Naive thymus-derived CD4-positive, alpha-beta T cell (primary cell): ENCODE measurements around the gene CARS2. TPM values are rescaled to one million over a fixed set of nuclear protein-coding genes. Genes with fewer than 3 reads are reported as not detected.

ENCODE experiments used
- ATAC-seq: fragments of 150-1000 bp; cut with Tn5 transposase; 2 replicates; pipeline ENCODE4 v1.10.0; 2021; ENCODE audit warnings: mild to moderate bottlenecking, moderate library complexity
- CTCF ChIA-PET: fragments of 350-600 bp; sonication (Branson Sonifier 250); formaldehyde crosslinking; loops from one replicate; lab custom pipeline; 2021; ENCODE audit warnings: antibody characterized with exemption; lab: Charles Lee
- POLR2A ChIA-PET: fragments of 350-600 bp; sonication (Branson Sonifier 250); formaldehyde crosslinking; loops from one replicate; lab custom pipeline; 2021; ENCODE audit warnings: antibody characterized with exemption, inconsistent platforms; lab: Charles Lee
- DNase-seq, 9 donors: peaks; one replicate each; pipeline versions ENCODE4 v3.0.0 to v3.0.0-alpha.2; 2020 to 2022; ENCODE audit warnings: mixed read lengths in 1 of 9
- H3K27ac ChIP-seq: one replicate; pipeline ENCODE4 v1.7.0; 2013; ENCODE audit warnings: mild to moderate bottlenecking, low read depth, low read length, moderate library complexity
- H3K27me3 ChIP-seq, 2 donors: one replicate each; pipeline ENCODE4 v1.7.0; 2013; ENCODE audit warnings: low read length in 2 of 2, mild to moderate bottlenecking in 2 of 2, moderate library complexity in 2 of 2; ENCODE audit not compliant: control insufficient read depth in 2 of 2, insufficient read depth in 2 of 2
- H3K36me3 ChIP-seq, 3 experiments: 1 replicate in 2 of 3; 2 replicates in 1 of 3; pipeline ENCODE4 v1.7.0; 2013; ENCODE audit warnings: low read length in 3 of 3, mild to moderate bottlenecking in 3 of 3, moderate library complexity in 1 of 3; ENCODE audit not compliant: insufficient read depth in 3 of 3, control insufficient read depth in 2 of 3
- H3K4me1 ChIP-seq, 2 donors: one replicate each; pipeline ENCODE4 v1.7.0; 2013; ENCODE audit warnings: low read length in 2 of 2, mild to moderate bottlenecking in 2 of 2, moderate library complexity in 1 of 2; ENCODE audit not compliant: control insufficient read depth in 2 of 2, insufficient read depth in 2 of 2
- H3K4me3 ChIP-seq: 2 replicates; pipeline ENCODE4 v1.7.0; 2013; ENCODE audit warnings: mild to moderate bottlenecking, low read length
- H3K9me3 ChIP-seq, 3 experiments: 1 replicate in 2 of 3; 2 replicates in 1 of 3; pipeline ENCODE4 v1.7.0; 2013; ENCODE audit warnings: low read length in 3 of 3; ENCODE audit not compliant: control insufficient read depth in 2 of 3
- H3K27ac Mint-ChIP-seq, 9 donors: one replicate each; pipeline ENCODE4 v1.8.0; 2020 to 2022; ENCODE audit warnings: mixed read lengths in 9 of 9, mild to moderate bottlenecking in 8 of 9, moderate library complexity in 5 of 9, inconsistent platforms in 2 of 9
- H3K27me3 Mint-ChIP-seq, 5 donors: one replicate each; pipeline ENCODE4 v1.8.0; 2021 to 2022; ENCODE audit warnings: mixed read lengths in 5 of 5, mild to moderate bottlenecking in 1 of 5
- H3K36me3 Mint-ChIP-seq, 5 donors: one replicate each; pipeline ENCODE4 v1.8.0; 2020 to 2022; ENCODE audit warnings: mixed read lengths in 5 of 5, mild to moderate bottlenecking in 3 of 5, inconsistent platforms in 1 of 5
- H3K4me1 Mint-ChIP-seq, 7 donors: one replicate each; pipeline ENCODE4 v1.8.0; 2020 to 2022; ENCODE audit warnings: mixed read lengths in 7 of 7, mild to moderate bottlenecking in 3 of 7, inconsistent platforms in 1 of 7
- H3K4me3 Mint-ChIP-seq, 10 donors: one replicate each; pipeline ENCODE4 v1.8.0; 2020 to 2022; ENCODE audit warnings: mild to moderate bottlenecking in 10 of 10, mixed read lengths in 10 of 10, moderate library complexity in 6 of 10, inconsistent platforms in 2 of 10
- H3K9me3 Mint-ChIP-seq, 11 donors: one replicate each; pipeline ENCODE4 v1.8.0; 2020 to 2022; ENCODE audit warnings: mixed read lengths in 11 of 11, mild to moderate bottlenecking in 4 of 11, inconsistent platforms in 1 of 11, moderate library complexity in 1 of 11
- intact Hi-C, 2 donors: fragments of 100-400 bp; cut with micrococcal nuclease; formaldehyde crosslinking; loops; one replicate each; pipeline ENCODE4 v1.15.1; 2023
- polyA plus RNA-seq, 2 donors: library from polyadenylated mRNA; unstranded; fragments of 300-500 nt; fragmentation: Illumina TruSeq; gene quantifications; one replicate each; pipeline ENCODE4 v1.2.3, GENCODE V29; 2021
- total RNA-seq, 6 experiments: library from RNA in 5 of 6; stranded (reverse) in 5 of 6; gene quantifications; 1 replicate in 5 of 6; 2 replicates in 1 of 6; pipeline ENCODE4 v1.2.3 and lab custom pipeline; 2021 to 2026

The CARS2 gene
- total and polyA plus RNA-seq, 7 experiments from 2014 or later = 28.6 to 106 (median 85.8) TPM

DNA sequence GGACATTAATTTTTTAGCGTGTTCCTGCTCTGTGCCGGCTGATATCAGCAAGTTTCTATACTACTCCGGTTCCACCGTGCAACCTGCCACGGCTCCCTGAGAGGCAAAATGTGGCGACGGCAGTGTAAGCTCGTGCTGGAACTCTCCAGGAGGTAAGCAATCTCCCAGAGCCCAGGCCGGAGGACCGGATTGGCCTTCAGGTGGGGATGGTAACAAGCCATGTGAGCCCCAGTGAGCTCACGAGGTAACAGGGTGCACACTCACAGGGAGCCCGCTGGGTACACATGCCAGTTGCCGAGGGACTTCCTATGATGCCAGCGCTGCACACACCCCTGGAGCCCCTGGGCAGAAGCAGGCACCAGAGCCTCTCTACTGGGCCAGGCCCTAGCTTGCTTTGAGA is 52.1 kb downstream of the CARS2 start:
- ChIA-PET CTCF (no interaction called here), POLR2A (no interaction called here)
- intact Hi-C loops = no loop called here
- Mint-ChIP-seq H3K36me3 (peaks cover 5 to 30% (median 19%) of the 10 kb centered on the region in 5 donors), H3K9me3 (peaks cover 0 to 6% (median 0%) of the 10 kb centered on the region in 11 donors), H3K27me3 (no peaks in the 10 kb centered on the region), H3K4me1 (peaks cover 14 to 31% (median 18%) of the 10 kb centered on the region in 7 donors), H3K4me3 (no peak overlapping the region), H3K27ac (no peak overlapping the region)
- no peak for DNase-seq
- no peak overlapping the region for H3K4me3 ChIP-seq
- peaks cover 6 to 9% of the 10 kb centered on the region in 2 donors for H3K4me1 ChIP-seq
- H3K9me3 ChIP-seq = no peaks in the 10 kb centered on the region
- no peaks in the 10 kb centered on the region for H3K27me3 ChIP-seq
- no peak for ATAC-seq
- H3K27ac ChIP-seq = no peak overlapping the region
- H3K36me3 ChIP-seq = peaks cover 0 to 70% (median 5%) of the 10 kb centered on the region in 3 experiments

DNA sequence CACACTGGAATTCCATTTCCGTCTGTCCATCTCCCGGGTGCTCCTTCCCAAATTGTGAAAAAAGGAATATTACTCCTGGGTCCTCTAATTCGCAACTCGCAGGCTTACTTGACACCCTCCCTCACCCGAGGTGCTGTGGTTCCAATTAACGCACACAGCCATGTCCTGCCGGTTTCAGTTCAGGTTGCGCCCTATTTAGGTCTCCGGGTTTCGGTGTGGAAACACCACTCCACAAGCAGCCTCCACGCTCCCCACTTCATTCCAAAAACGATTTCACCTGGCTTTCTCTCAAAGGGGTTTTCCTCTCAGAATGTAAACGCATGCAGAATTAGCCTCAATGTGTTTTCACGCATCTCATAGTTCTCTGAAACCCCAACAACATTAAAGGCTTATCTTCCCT is 52.6 kb downstream of the CARS2 start:
- peaks cover 5 to 30% (median 16%) of the 10 kb centered on the region in 5 donors for H3K36me3 Mint-ChIP-seq
- no peak overlapping the region for H3K27ac ChIP-seq
- H3K9me3 Mint-ChIP-seq = peaks cover 0 to 6% (median 0%) of the 10 kb centered on the region in 11 donors
- H3K27ac Mint-ChIP-seq = peak overlapping the region in 1 of 9 donors; percentile 25
- H3K36me3 ChIP-seq = peaks cover 0 to 76% (median 5%) of the 10 kb centered on the region in 3 experiments
- intact Hi-C loops = no loop called here
- no peaks in the 10 kb centered on the region for H3K27me3 Mint-ChIP-seq
- peaks cover 8 to 25% (median 12%) of the 10 kb centered on the region in 7 donors for H3K4me1 Mint-ChIP-seq
- CTCF ChIA-PET = no interaction called here
- POLR2A ChIA-PET = no interaction called here
- ATAC-seq = no peak
- peaks cover 6% of the 10 kb centered on the region in 2 donors for H3K4me1 ChIP-seq
- no peak overlapping the region for H3K4me3 ChIP-seq
- no peaks in the 10 kb centered on the region for H3K27me3 ChIP-seq
- no peak overlapping the region for H3K4me3 Mint-ChIP-seq
- DNase-seq = no peak
- H3K9me3 ChIP-seq = no peaks in the 10 kb centered on the region

GRCh38 chr13:110652764-110653163 is 53.2 kb downstream of the CARS2 start:
- Mint-ChIP-seq H3K36me3 (peaks cover 5 to 30% (median 11%) of the 10 kb centered on the region in 5 donors), H3K27ac (no peak overlapping the region), H3K4me1 (peaks cover 3 to 20% (median 7%) of the 10 kb centered on the region in 7 donors), H3K27me3 (no peaks in the 10 kb centered on the region), H3K9me3 (peaks cover 0 to under 1% (median 0%) of the 10 kb centered on the region in 11 donors), H3K4me3 (no peak overlapping the region)
- Histone ChIP-seq H3K36me3 (peaks cover 0 to 76% (median 5%) of the 10 kb centered on the region in 3 experiments), H3K4me3 (no peak overlapping the region), H3K27me3 (no peaks in the 10 kb centered on the region), H3K4me1 (peaks cover under 1% of the 10 kb centered on the region in 2 donors), H3K27ac (no peak overlapping the region), H3K9me3 (no peaks in the 10 kb centered on the region)
- ChIA-PET POLR2A (no interaction called here), CTCF (no interaction called here)
- intact Hi-C loops = no loop called here
- no peak for ATAC-seq
- no peak for DNase-seq

- no peak for ATAC-seq
- no peak overlapping the region for H3K27ac ChIP-seq
- Mint-ChIP-seq H3K36me3 (peaks cover 5 to 28% (median 10%) of the 10 kb centered on the region in 5 donors), H3K27ac (peak overlapping the region in 1 of 9 donors; percentile 38), H3K27me3 (no peaks in the 10 kb centered on the region), H3K4me1 (peaks cover 0 to 15% (median 5%) of the 10 kb centered on the region in 7 donors), H3K9me3 (no peaks in the 10 kb centered on the region), H3K4me3 (no peak overlapping the region)
- no peaks in the 10 kb centered on the region for H3K9me3 ChIP-seq
- intact Hi-C loops = no loop called here
- ChIA-PET CTCF (no interaction called here), POLR2A (no interaction called here)
- no peaks in the 10 kb centered on the region for H3K4me1 ChIP-seq
- DNase-seq = no peak
- H3K4me3 ChIP-seq = no peak overlapping the region
- peaks cover 0 to 77% (median 5%) of the 10 kb centered on the region in 3 experiments for H3K36me3 ChIP-seq
- H3K27me3 ChIP-seq = no peaks in the 10 kb centered on the region
These were observed 53.6 kb downstream of the CARS2 start for GRCh38 chr13:110652231-110652730.

DNA sequence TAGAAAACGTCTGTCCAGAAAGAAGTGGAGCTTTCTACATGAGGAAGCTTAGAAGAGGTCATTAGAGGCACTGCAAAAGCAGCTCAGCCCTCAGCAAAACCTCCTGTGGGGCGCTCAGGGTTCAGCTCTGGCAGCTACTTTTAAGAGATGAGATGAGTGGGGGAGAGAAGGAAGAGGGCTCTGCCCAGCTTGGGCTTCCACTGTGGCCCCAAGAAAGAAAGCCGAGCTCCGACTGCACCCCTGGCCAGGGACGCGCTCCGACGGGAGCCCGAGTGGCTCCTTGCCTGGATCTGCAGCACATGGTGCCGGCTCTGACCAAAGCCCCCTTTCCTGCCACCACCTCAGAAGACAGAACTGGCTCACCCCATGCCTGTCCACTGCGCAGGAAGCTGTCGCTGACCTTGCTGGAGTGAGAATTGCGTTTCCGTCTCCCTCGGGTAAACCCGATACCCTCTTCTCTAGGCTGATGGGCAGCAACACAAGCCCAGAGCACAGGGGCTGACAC is 54.1 kb downstream of the CARS2 start:
- H3K27me3 ChIP-seq = no peaks in the 10 kb centered on the region
- H3K9me3 ChIP-seq = no peaks in the 10 kb centered on the region
- H3K4me1 ChIP-seq = no peaks in the 10 kb centered on the region
- CTCF ChIA-PET = no interaction called here
- Mint-ChIP-seq H3K27ac (no peak overlapping the region), H3K4me1 (peaks cover 0 to 13% (median 5%) of the 10 kb centered on the region in 7 donors), H3K4me3 (no peak overlapping the region), H3K36me3 (peaks cover 5 to 28% (median 7%) of the 10 kb centered on the region in 5 donors), H3K27me3 (no peaks in the 10 kb centered on the region), H3K9me3 (no peaks in the 10 kb centered on the region)
- intact Hi-C loops = no loop called here
- H3K27ac ChIP-seq = no peak overlapping the region
- no peak overlapping the region for H3K4me3 ChIP-seq
- POLR2A ChIA-PET = no interaction called here
- ATAC-seq = no peak
- no peak for DNase-seq
- peaks cover 0 to 82% (median 5%) of the 10 kb centered on the region in 3 experiments for H3K36me3 ChIP-seq

- Histone ChIP-seq H3K27me3 (no peaks in the 10 kb centered on the region), H3K4me1 (no peaks in the 10 kb centered on the region), H3K9me3 (no peaks in the 10 kb centered on the region), H3K27ac (no peak overlapping the region), H3K36me3 (peaks cover 0 to 86% (median 5%) of the 10 kb centered on the region in 3 experiments), H3K4me3 (no peak overlapping the region)
- ChIA-PET POLR2A (no interaction called here), CTCF (no interaction called here)
- intact Hi-C loops = no loop called here
- Mint-ChIP-seq H3K27ac (peak overlapping the region in 1 of 9 donors; percentile 32), H3K9me3 (no peaks in the 10 kb centered on the region), H3K4me3 (no peak overlapping the region), H3K36me3 (peaks cover 3 to 26% (median 6%) of the 10 kb centered on the region in 5 donors), H3K27me3 (no peaks in the 10 kb centered on the region), H3K4me1 (peaks cover 0 to 11% (median 3%) of the 10 kb centered on the region in 7 donors)
- ATAC-seq (no peak), DNase-seq (no peak)
These were observed 54.6 kb downstream of the CARS2 start for GRCh38 chr13:110651271-110651670.

DNA sequence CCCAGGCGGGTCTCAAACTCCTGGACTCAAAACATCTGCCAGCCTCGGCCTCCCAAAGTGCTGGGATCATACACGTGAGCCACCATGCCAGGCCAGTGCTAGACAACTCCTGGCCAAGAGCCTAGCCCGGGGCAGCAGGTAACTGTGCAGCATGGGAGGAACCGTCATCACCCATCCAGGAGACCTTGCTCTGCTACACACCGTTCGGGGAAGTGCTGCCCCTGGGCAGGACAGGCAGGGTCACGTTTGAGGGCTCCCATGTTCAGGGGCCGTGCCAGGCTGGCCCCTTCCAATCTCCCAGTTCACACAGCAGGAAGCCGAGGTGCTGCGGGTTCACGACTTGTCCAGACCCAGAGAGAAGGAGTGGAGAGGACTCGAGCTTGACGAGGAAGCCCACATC is 55.5 kb downstream of the CARS2 start:
- no peak for DNase-seq
- ChIA-PET CTCF (no interaction called here), POLR2A (no interaction called here)
- Mint-ChIP-seq H3K27ac (no peak overlapping the region), H3K4me1 (peaks cover 0 to 9% (median 0%) of the 10 kb centered on the region in 7 donors), H3K4me3 (no peak overlapping the region), H3K9me3 (no peaks in the 10 kb centered on the region), H3K36me3 (peaks cover 0 to 23% (median 5%) of the 10 kb centered on the region in 5 donors), H3K27me3 (no peaks in the 10 kb centered on the region)
- H3K4me1 ChIP-seq = no peaks in the 10 kb centered on the region
- H3K27ac ChIP-seq = no peak overlapping the region
- no peaks in the 10 kb centered on the region for H3K27me3 ChIP-seq
- no peak overlapping the region for H3K4me3 ChIP-seq
- peaks cover 0 to 85% (median 5%) of the 10 kb centered on the region in 3 experiments for H3K36me3 ChIP-seq
- intact Hi-C loops = no loop called here
- no peak for ATAC-seq
- H3K9me3 ChIP-seq = no peaks in the 10 kb centered on the region
